RWPE2 (cell line): ENCODE data around the gene DHRS3.

Experiments
- ATAC-seq: fragments of 200-7000 bp; cut with Tn5 transposase; 3 replicates; pipeline ENCODE4 v1.9.1; 2021; ENCODE audit warnings: low read depth
- DNase-seq: peaks from one replicate; pipeline ENCODE4 v3.0.0-alpha.2; 2020; ENCODE audit warnings: low spot score
- H3K27ac ChIP-seq: fragments of 450-650 bp; 2 replicates; pipeline ENCODE4 v1.5.1; 2017; ENCODE audit warnings: mild to moderate bottlenecking; ENCODE audit not compliant: poor library complexity, severe bottlenecking
- H3K27me3 ChIP-seq: fragments of 250-450 bp; sonication (Bioruptor Pico); 2 replicates; pipeline ENCODE4 v1.5.1; 2021; ENCODE audit warnings: mild to moderate bottlenecking, moderate library complexity; ENCODE audit not compliant: insufficient read depth, poor library complexity, severe bottlenecking
- H3K36me3 ChIP-seq: fragments of 250-450 bp; sonication (Bioruptor Pico); 2 replicates; pipeline ENCODE4 v1.5.1; 2020; ENCODE audit warnings: low read depth, mild to moderate bottlenecking, moderate library complexity
- H3K4me1 ChIP-seq: fragments of 250-450 bp; sonication (Bioruptor Pico); 2 replicates; pipeline ENCODE4 v1.5.1; 2021; ENCODE audit warnings: mild to moderate bottlenecking, moderate library complexity; ENCODE audit not compliant: insufficient read depth, poor library complexity, severe bottlenecking
- H3K4me3 ChIP-seq: fragments of 250-450 bp; sonication (Bioruptor Pico); 2 replicates; pipeline ENCODE4 v1.5.1; 2021; ENCODE audit warnings: mild to moderate bottlenecking, moderate library complexity; ENCODE audit not compliant: severe bottlenecking
- H3K9me3 ChIP-seq: fragments of 250-450 bp; sonication (Bioruptor Pico); 2 replicates; pipeline ENCODE4 v1.5.1; 2021; ENCODE audit warnings: mild to moderate bottlenecking, moderate library complexity; ENCODE audit not compliant: severe bottlenecking
- CTCF ChIP-seq: fragments of 450-650 bp; IDR thresholded peaks from one replicate; pipeline ENCODE4 v1.5.1; 2017; ENCODE audit warnings: mild to moderate bottlenecking, moderate library complexity; ENCODE audit not compliant: poor library complexity, severe bottlenecking

Gene DHRS3

GRCh38 chr1:12587981-12588640 lies 29.9 kb downstream of the DHRS3 start:
- Histone ChIP-seq H3K4me3 (no peak overlapping the region), H3K4me1 (peaks cover 1% of the 10 kb centered on the region), H3K27ac (no peak overlapping the region), H3K27me3 (no peaks in the 10 kb centered on the region), H3K36me3 (no peaks in the 10 kb centered on the region; the same call in 1 of the 2 replicates), H3K9me3 (no peaks in the 10 kb centered on the region)
- ATAC-seq (peak; percentile 93), DNase-seq (no peak)
- TF ChIP-seq CTCF, result no peak

DNA sequence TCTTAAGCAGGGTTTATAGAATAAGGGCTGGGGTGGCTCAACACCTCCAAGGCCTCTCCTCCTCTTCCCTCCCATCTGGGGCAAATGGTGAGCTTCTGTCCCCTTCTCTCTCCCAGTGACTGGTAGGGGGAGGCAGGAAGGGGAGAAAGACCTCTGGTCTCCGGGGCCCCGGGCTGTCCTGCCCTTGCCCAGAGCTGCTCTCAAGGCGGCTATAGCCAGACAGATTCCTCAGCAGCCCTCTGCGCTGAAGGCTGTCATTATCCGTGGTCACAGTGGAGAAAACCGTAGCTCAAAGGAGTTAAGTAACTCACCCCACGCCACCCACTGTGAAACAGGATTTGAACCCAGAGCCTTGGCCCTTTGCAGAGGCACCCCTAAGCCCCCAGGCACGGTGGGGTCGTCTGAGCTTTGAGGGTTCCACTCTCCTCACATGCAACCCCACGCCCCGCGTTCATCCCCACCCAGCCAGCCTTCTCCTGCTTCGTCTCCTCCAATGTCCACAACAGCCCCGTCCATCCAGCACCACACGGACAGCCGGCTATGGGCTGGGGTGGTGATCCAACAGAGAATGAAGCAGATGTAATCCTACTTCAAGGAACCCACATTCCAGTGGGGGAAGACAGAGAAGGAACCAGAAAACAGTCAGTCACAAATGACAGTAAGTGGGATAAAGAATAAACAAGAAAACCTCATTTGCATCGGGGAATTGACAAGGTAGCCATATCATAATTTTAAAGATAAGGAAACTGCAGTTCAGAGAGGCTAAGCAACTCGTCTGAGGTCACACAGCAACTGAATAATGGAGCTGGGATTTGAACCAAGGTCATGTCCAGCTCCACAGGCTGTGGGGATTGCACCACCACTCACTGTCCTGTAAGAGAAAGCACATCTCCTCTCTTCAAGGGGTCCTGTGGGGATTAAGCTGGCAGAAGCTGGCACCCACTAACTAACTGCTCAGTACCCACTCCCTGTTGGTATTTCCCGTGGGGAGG lies 31.8 kb downstream of the DHRS3 start:
- Histone ChIP-seq H3K27ac (no peak overlapping the region), H3K4me3 (no peak overlapping the region), H3K4me1 (no peaks in the 10 kb centered on the region), H3K36me3 (no peaks in the 10 kb centered on the region), H3K9me3 (no peaks in the 10 kb centered on the region), H3K27me3 (no peaks in the 10 kb centered on the region)
- no peak for ATAC-seq
- TF ChIP-seq CTCF, result no peak
- no peak for DNase-seq

DNA sequence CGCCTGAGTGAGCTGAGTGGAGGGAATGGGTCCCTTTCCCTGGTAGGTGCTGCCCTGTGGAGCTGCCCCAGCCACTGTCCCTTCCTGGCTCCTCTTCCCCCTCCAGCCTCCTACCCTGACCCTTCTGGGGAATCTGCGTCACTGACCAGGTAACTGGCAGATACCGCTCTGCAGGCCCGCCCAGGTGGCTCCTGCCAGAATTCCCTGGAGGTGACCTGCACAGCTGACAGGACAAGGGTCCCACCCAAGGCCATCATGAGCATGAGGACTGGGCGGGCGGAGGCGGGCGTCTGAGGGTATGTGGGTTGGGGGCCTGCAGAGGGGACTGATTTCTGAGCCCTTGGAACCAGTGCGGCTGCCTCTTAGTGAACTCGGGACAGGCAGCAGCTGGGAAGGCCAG lies 32.5 kb downstream of the DHRS3 start:
- Histone ChIP-seq H3K4me3 (no peak overlapping the region), H3K4me1 (no peaks in the 10 kb centered on the region), H3K36me3 (no peaks in the 10 kb centered on the region), H3K27ac (no peak overlapping the region), H3K27me3 (no peaks in the 10 kb centered on the region), H3K9me3 (no peaks in the 10 kb centered on the region)
- no peak for TF ChIP-seq CTCF
- DNase-seq (no peak), ATAC-seq (no peak)

DNA sequence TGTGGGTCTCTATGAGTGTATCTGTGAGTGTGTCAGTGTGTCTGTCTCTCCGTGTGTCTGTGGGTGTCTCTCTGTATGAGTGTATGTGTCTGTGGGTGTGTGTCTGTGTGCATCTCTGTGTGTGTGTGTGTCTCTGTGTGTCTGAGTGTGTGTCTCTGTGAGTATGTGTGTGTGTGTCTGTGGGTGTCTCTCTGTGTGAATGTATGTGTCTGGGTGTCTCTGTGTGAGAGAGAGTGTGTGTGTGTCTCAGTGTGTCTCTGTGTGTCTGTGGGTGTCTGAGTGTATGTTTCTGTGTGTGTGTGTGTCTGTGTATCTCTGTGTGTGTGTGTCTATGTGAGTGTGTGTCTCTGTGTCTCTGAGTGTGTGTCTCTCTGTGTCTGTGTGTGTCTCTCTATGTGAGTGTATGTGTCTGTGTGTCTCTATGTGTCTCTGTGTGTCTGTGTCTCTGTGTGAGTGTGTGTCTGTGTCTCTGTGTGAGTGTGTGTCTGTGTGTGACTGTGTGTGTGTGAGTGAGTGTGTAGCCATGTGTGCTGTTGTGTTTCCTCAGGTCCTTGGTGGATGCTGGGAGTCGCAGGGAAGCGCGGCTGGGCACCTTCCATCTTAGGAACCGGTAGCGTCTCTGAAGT lies 33.0 kb downstream of the DHRS3 start:
- Histone ChIP-seq H3K27me3 (no peaks in the 10 kb centered on the region), H3K4me3 (no peak overlapping the region), H3K4me1 (no peaks in the 10 kb centered on the region), H3K9me3 (no peaks in the 10 kb centered on the region), H3K27ac (no peak overlapping the region), H3K36me3 (0 out of 2 replicates have a peak, but pooled peaks cover 5% of the 10 kb centered on the region)
- ATAC-seq (no peak), DNase-seq (no peak)
- TF ChIP-seq CTCF, result no peak
